ENCODE results near the gene PAGE1.
"Not testable (repeated sequence)": the region's sequence is repeated elsewhere in the genome, so short reads cannot be mapped to it uniquely, and the experiment has no call there.

PAGE1 gene

GRCh38 chrX:49695276-49696180 is at the start of gene PAGE1:
PAGE1 (minus strand) TSS chrX:49695984; CDS start chrX:49694770, 1,214 bp downstream.
- no peak for DNase-seq (ENCODE audit: low read depth, low spot score)

GRCh38 chrX:49741501-49741900 is 45.7 kb upstream of the PAGE1 start:
- not testable (repeated sequence) for DNase-seq (ENCODE audit: low read depth, low spot score)

GRCh38 chrX:49727847-49728246 is 32.1 kb upstream of the PAGE1 start:
- DNase-seq (ENCODE audit: low read depth, low spot score), result no peak

- no peak for DNase-seq (ENCODE audit: low read depth, low spot score)
Observed at GRCh38 chrX:49726966-49727365, 31.2 kb upstream of the PAGE1 start.

GRCh38 chrX:49725923-49726904 is 30.4 kb upstream of the PAGE1 start:
- no peak for DNase-seq (ENCODE audit: low read depth, low spot score)

- no peak for DNase-seq (ENCODE audit: low read depth, low spot score)
Observed at GRCh38 chrX:49725401-49725800, 29.6 kb upstream of the PAGE1 start.

- not testable (repeated sequence) for DNase-seq (ENCODE audit: low read depth, low spot score)
Observed at GRCh38 chrX:49720106-49720505, 24.3 kb upstream of the PAGE1 start.

GRCh38 chrX:49712577-49712976 is 16.8 kb upstream of the PAGE1 start:
- DNase-seq (ENCODE audit: low read depth, low spot score), result no peak

- no peak for DNase-seq (ENCODE audit: low read depth, low spot score)
Observed at GRCh38 chrX:49710744-49711319, 15.0 kb upstream of the PAGE1 start.

GRCh38 chrX:49704691-49705404 is 9.1 kb upstream of the PAGE1 start:
- no peak for DNase-seq (ENCODE audit: low read depth, low spot score)

GRCh38 chrX:49701933-49702332 is 6.1 kb upstream of the PAGE1 start:
- no peak for DNase-seq (ENCODE audit: low read depth, low spot score)

GRCh38 chrX:49701323-49701722 is 5.5 kb upstream of the PAGE1 start:
- no peak for DNase-seq (ENCODE audit: low read depth, low spot score)

- no peak for DNase-seq (ENCODE audit: low read depth, low spot score)
Observed at GRCh38 chrX:49675075-49675719, 20.6 kb downstream of the PAGE1 start.

- no peak for DNase-seq (ENCODE audit: low read depth, low spot score)
Observed at GRCh38 chrX:49673394-49673793, 22.4 kb downstream of the PAGE1 start.

GRCh38 chrX:49664824-49665223 is 31.0 kb downstream of the PAGE1 start:
- no peak for DNase-seq (ENCODE audit: low read depth, low spot score)

- no peak for DNase-seq (ENCODE audit: low read depth, low spot score)
Observed at GRCh38 chrX:49661881-49662280, 33.9 kb downstream of the PAGE1 start.

GRCh38 chrX:49659771-49660170 is 36.0 kb downstream of the PAGE1 start:
- DNase-seq (ENCODE audit: low read depth, low spot score), result no peak

GRCh38 chrX:49656533-49656932 is 39.3 kb downstream of the PAGE1 start:
- DNase-seq (ENCODE audit: low read depth, low spot score), result no peak

- no peak for DNase-seq (ENCODE audit: low read depth, low spot score)
Observed at GRCh38 chrX:49644991-49645637, 50.7 kb downstream of the PAGE1 start.
